ENCODE measurements around the gene INS. TPM values are rescaled to one million over a fixed set of nuclear protein-coding genes. Genes with fewer than 3 reads are reported as not detected.
A peak's percentile ranks its signal among the peaks of the same experiment; 100 is the strongest.

The INS gene
- total RNA-seq, 4 donors from 2014 or later = not detected

DNA sequence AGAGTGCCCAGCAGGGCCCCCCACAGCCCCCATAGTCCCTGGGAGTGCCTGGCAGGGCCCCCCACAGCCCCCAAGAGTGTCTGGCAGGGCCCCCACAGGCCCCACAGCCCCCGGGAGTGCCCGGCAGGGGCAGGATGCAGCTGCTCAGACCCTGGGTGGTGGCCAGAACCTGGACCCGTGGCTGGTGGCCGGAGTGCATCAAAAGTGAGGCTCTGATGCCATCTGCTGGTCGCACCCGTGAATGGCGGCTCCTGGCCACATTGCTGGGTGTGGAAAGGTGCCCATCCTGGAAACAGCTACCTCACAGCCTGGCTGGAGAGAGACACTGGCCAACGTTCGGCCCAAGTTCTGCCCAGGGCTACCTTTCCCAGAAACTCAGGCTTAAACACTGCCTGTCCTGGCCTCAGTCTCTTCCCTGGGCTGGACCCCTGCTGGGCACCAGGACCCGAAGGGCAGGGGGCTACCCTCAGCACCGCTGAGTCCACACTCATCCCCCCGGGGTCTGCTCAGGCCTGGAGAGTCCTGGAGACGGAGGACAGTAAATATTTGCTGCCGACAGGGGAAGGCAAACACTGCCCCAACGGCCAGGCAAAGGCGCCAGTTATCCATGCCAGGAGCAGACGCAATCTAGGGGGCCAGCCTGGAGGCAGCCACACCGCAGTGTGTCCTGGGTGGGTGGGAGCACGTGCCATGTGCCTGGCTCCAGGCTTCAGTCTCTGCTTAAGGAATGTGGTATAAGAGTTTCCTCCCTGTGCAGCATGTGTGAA, 4.4 kb downstream of the INS start:
- TF ChIP-seq POLR2A (IDR thresholded peaks at IDR 0.05; ENCODE audit: low read depth) (no peak), POLR2AphosphoS5 (IDR thresholded peaks at IDR 0.05) (no peak), EP300 (IDR thresholded peaks at IDR 0.05) (no peak)
- TF ChIP-seq, protein P1, sequence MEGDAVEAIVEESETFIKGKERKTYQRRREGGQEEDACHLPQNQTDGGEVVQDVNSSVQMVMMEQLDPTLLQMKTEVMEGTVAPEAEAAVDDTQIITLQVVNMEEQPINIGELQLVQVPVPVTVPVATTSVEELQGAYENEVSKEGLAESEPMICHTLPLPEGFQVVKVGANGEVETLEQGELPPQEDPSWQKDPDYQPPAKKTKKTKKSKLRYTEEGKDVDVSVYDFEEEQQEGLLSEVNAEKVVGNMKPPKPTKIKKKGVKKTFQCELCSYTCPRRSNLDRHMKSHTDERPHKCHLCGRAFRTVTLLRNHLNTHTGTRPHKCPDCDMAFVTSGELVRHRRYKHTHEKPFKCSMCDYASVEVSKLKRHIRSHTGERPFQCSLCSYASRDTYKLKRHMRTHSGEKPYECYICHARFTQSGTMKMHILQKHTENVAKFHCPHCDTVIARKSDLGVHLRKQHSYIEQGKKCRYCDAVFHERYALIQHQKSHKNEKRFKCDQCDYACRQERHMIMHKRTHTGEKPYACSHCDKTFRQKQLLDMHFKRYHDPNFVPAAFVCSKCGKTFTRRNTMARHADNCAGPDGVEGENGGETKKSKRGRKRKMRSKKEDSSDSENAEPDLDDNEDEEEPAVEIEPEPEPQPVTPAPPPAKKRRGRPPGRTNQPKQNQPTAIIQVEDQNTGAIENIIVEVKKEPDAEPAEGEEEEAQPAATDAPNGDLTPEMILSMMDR (IDR thresholded peaks at IDR 0.05) = peak; percentile 61 to 78 (median 69)
- peaks cover 4 to 7% (median 5%) of the 10 kb centered on the region in 4 donors for H3K4me1 ChIP-seq
- intact Hi-C loops (cut with DNase I) = no loop called here
- H3K27ac ChIP-seq (replicated peaks in 1 of 4) = no peak overlapping the region
- WGBS = 45% methylated on average over 8 of the region's 19 CpGs
- no peak overlapping the region for H3K4me3 ChIP-seq
- H3K27me3 ChIP-seq = peaks cover 0 to 54% (median 0%) of the 10 kb centered on the region in 4 donors
- H3K36me3 ChIP-seq = no peaks in the 10 kb centered on the region
- H3K9me3 ChIP-seq = no peaks in the 10 kb centered on the region
- DNase-seq (ENCODE audit: extremely low spot score) = no peak

DNA sequence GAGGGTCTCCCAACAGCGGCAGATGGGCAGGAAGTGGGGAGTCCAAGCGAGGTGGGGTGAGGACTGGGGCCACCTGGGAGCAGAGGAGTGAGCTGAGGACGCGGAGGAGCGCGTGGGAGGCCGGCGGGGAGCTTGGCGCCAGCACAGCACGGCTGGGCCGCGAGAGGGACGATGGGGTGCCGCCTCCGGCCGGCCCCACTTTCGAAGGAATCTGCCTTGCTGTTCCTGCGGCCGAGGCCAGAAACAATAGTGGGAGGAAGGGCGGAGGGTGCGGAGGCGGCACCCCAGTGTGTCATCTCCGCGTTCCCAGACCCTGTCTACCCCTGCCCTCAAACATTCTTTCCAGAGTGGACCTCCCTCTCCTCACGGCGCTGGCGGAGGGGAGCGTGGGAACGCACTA, 5.5 kb downstream of the INS start:
- no peaks in the 10 kb centered on the region for H3K9me3 ChIP-seq
- DNase-seq (ENCODE audit: extremely low spot score) = no peak
- WGBS = 80% methylated on average over 22 of the region's 29 CpGs

DNA sequence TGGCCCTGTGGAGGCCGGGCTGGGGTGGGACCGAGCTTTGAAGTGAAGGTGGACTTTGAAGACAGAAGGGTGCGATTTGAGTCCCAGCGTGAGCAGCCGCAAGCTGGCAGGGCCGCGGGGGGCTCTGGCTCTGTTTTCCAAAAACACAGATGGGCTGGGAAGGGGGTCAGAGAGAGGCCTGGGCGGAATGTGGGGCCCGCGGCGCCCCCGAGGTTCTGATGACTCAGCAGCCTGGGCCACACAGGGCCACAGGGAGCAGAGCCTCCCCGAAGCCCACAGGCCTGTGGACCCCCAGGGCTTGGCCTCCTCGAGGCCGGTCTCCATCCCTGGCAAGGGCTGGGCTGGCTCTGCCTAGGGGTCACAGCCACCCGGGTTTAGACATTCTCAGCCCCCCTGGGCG, 6.1 kb downstream of the INS start:
- no peaks in the 10 kb centered on the region for H3K36me3 ChIP-seq
- no peak overlapping the region for H3K27ac ChIP-seq (replicated peaks in 1 of 4)
- intact Hi-C loops (cut with DNase I) = loop anchor here (5.0 kb wide), 2 partner anchors 318 to 503 kb away; partner anchors contain the start of gene TNNI2
- H3K27me3 ChIP-seq = peaks cover 0 to 55% (median 6%) of the 10 kb centered on the region in 4 donors
- no peaks in the 10 kb centered on the region for H3K9me3 ChIP-seq
- no peak for DNase-seq (ENCODE audit: extremely low spot score)
- peaks cover 7 to 11% (median 8%) of the 10 kb centered on the region in 4 donors for H3K4me1 ChIP-seq
- WGBS = 88% methylated on average over 16 of the region's 17 CpGs
- TF ChIP-seq EP300 (IDR thresholded peaks at IDR 0.05) (no peak), POLR2AphosphoS5 (IDR thresholded peaks at IDR 0.05) (no peak), POLR2A (IDR thresholded peaks at IDR 0.05; ENCODE audit: low read depth) (no peak)
- TF ChIP-seq, protein P1 (IDR thresholded peaks at IDR 0.05) = no peak
- H3K4me3 ChIP-seq = no peak overlapping the region

More for the DNA sequence above, 5.5 kb downstream of the INS start:
- Histone ChIP-seq H3K4me1 (peaks cover 7 to 11% (median 8%) of the 10 kb centered on the region in 4 donors), H3K36me3 (no peaks in the 10 kb centered on the region), H3K27me3 (peaks cover 0 to 53% (median 3%) of the 10 kb centered on the region in 4 donors), H3K4me3 (no peak overlapping the region), H3K27ac (replicated peaks in 1 of 4) (no peak overlapping the region)
- TF ChIP-seq POLR2AphosphoS5 (IDR thresholded peaks at IDR 0.05) = no peak
- intact Hi-C loops (cut with DNase I) = no loop called here

DNA sequence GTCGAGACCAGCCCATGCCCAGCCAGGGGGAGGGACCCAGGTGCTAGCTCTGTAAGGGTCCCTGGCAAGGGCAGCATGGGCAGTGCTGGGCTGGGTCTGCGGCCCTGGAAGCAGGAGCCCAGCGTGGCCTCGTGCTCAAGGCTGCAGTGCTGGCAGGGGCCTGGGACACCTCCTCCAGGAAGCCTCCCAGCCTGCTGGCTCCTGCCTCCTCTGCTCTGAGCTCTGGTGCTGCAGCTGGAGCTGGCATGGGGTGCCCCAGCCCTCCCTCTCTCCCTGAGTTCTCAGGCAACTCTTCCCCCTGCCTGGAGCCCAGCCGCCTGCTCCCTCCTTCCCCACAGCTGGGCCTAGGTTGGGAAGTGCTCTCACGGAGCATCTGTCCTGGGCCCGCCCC, 6.8 kb downstream of the INS start:
- Histone ChIP-seq H3K9me3 (no peaks in the 10 kb centered on the region), H3K4me3 (no peak overlapping the region), H3K36me3 (no peaks in the 10 kb centered on the region), H3K4me1 (peaks cover 7 to 11% (median 8%) of the 10 kb centered on the region in 4 donors), H3K27ac (replicated peaks in 1 of 4) (no peak overlapping the region), H3K27me3 (peaks cover 0 to 60% (median 8%) of the 10 kb centered on the region in 4 donors)
- intact Hi-C loops (cut with DNase I) = loop anchor here (5.0 kb wide), 2 partner anchors 317 to 502 kb away; partner anchors contain the start of gene TNNI2
- TF ChIP-seq POLR2AphosphoS5 (IDR thresholded peaks at IDR 0.05) (no peak), POLR2A (IDR thresholded peaks at IDR 0.05; ENCODE audit: low read depth) (no peak), EP300 (IDR thresholded peaks at IDR 0.05) (no peak)
- TF ChIP-seq, protein P1 (IDR thresholded peaks at IDR 0.05) = no peak
- WGBS = 93% methylated on average over 2 of the region's 7 CpGs
- no peak for DNase-seq (ENCODE audit: extremely low spot score)

DNA sequence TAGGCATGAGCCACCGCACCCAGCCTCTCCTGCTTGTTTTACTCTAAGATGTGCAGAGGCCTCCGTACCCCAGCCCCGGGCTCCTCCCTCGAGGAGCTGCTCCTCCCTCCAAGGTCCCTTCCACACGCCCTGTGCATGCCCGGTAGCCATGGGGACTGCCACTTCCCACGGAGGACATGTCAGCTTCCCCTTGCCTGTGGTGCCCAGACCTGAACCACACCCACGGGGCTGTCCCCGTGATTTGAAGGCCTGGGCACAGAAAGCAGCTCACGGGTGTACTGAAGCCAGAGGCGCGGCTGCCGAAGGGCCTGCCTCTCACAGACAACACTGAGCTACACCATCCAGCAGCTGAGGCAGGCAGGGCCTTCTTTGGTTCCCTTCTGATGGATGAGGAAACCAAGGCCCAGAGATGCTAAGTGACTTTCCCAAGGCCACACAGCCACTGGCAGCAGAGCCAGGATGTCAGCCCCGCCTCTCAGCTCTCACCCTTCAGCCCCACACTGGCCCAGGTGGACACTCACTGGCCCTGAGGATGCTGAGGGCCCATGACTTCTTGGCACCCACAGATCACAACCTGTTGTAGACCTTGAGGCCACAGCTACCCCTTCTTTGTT, 7.3 kb downstream of the INS start:
- no peak overlapping the region for H3K27ac ChIP-seq (replicated peaks in 1 of 4)

More for the DNA sequence above, 7.3 kb downstream of the INS start:
- no peak for TF ChIP-seq EP300 (IDR thresholded peaks at IDR 0.05)
- no peak for TF ChIP-seq POLR2A (IDR thresholded peaks at IDR 0.05; ENCODE audit: low read depth)
- TF ChIP-seq POLR2AphosphoS5 (IDR thresholded peaks at IDR 0.05) = no peak
- TF ChIP-seq, protein P1 (IDR thresholded peaks at IDR 0.05) = no peak
- intact Hi-C loops (cut with DNase I) = loop anchor here (2.0 to 5.0 kb wide), 3 partner anchors 271 to 501 kb away; partner anchors contain the start of gene TNNI2
- H3K27me3 ChIP-seq = peaks cover 0 to 61% (median 10%) of the 10 kb centered on the region in 4 donors
- peaks cover 7 to 11% (median 8%) of the 10 kb centered on the region in 4 donors for H3K4me1 ChIP-seq
- H3K4me3 ChIP-seq = no peak overlapping the region
- no peaks in the 10 kb centered on the region for H3K9me3 ChIP-seq
- no peaks in the 10 kb centered on the region for H3K36me3 ChIP-seq
- 89% methylated on average over 4 of the region's 14 CpGs for WGBS
- no peak for DNase-seq (ENCODE audit: extremely low spot score)

Data from esophagus muscularis mucosa (tissue), 4 donors.